22Rv1 (cell line): ENCODE measurements around the gene TAGLN2.

ENCODE experiments used
- H3K27ac ChIP-seq: fragments of 450-650 bp; 2 replicates; pipeline ENCODE4 v1.5.1; 2017
- CTCF ChIP-seq: fragments of 450-650 bp; IDR thresholded peaks from 2 replicates; pipeline ENCODE4 v1.5.1; 2017; ENCODE audit warnings: mild to moderate bottlenecking
- ZFX ChIP-seq: fragments of 450-650 bp; IDR thresholded peaks from 2 replicates; pipeline ENCODE4 v1.6.1; 2017; ENCODE audit warnings: antibody characterized with exemption, borderline replicate concordance

TAGLN2 gene

GRCh38 chr1:159929155-159930051 lies 4.1 kb upstream of the TAGLN2 start:
- H3K27ac ChIP-seq, result no peak overlapping the region
- TF ChIP-seq CTCF, result no peak
- no peak for TF ChIP-seq ZFX

- H3K27ac ChIP-seq, result no peak overlapping the region
- no peak for TF ChIP-seq CTCF
- TF ChIP-seq ZFX, result no peak
Measured at GRCh38 chr1:159928491-159929050, 3.3 kb upstream of the TAGLN2 start.

GRCh38 chr1:159927849-159928431 lies 2.6 kb upstream of the TAGLN2 start:
- no peak overlapping the region for H3K27ac ChIP-seq
- TF ChIP-seq ZFX (no peak), CTCF (no peak)

GRCh38 chr1:159927211-159927848 lies 2.0 kb upstream of the TAGLN2 start:
- H3K27ac ChIP-seq, result peak overlapping the region; percentile 95; the same call in 1 of the 2 replicates
- TF ChIP-seq ZFX, result no peak
- no peak for TF ChIP-seq CTCF

- no peak for TF ChIP-seq CTCF
- no peak for TF ChIP-seq ZFX
- H3K27ac ChIP-seq, result peak overlapping the region; percentile 95
Measured at GRCh38 chr1:159925719-159926078, 392 bp upstream of the TAGLN2 start.

- H3K27ac ChIP-seq, result peak overlapping the region; percentile 95
- peak; percentile 17 for TF ChIP-seq CTCF
- no peak for TF ChIP-seq ZFX
Measured at GRCh38 chr1:159924025-159924790, 1.1 kb downstream of the TAGLN2 start.
